Measurements from ENCODE around the gene PDHX.
A peak's percentile ranks its signal among the peaks of the same experiment; 100 is the strongest.

The PDHX gene

DNA sequence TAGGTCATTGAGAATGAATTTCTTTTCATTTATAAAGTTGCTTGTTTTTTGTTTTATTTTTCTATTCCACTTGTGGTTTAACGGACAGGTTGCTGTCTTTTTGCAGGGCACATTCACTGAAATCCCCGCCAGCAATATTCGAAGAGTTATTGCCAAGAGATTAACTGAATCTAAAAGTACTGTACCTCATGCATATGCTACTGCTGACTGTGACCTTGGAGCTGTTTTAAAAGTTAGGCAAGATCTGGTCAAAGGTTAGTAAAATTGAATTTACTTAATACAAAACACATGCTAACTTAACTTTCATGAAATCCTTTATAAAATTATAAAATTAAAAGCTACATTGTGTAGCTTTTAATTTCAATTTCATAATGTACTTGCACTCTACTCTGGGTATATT lies 53.6 kb downstream of the PDHX start:
- ATAC-seq = no peak
- TF ChIP-seq SNAI2 (CRISPR knock-in tag; IDR thresholded peaks at IDR 0.05) (no peak), ZFP3 (CRISPR knock-in tag; IDR thresholded peaks at IDR 0.05) (no peak), ZFP30 (CRISPR knock-in tag; IDR thresholded peaks at IDR 0.05) (no peak), CSDC2 (CRISPR knock-in tag; IDR thresholded peaks at IDR 0.05) (no peak), RARB (CRISPR knock-in tag; IDR thresholded peaks at IDR 0.05) (no peak), ISL1 (CRISPR knock-in tag; IDR thresholded peaks at IDR 0.05) (no peak), BACH2 (CRISPR knock-in tag; IDR thresholded peaks at IDR 0.05; ENCODE audit: borderline replicate concordance) (no peak), ESRRG (CRISPR knock-in tag; IDR thresholded peaks at IDR 0.05) (no peak), ARNTL (CRISPR knock-in tag; IDR thresholded peaks at IDR 0.05; ENCODE audit: borderline replicate concordance, low read depth) (no peak), ZC3H10 (CRISPR knock-in tag; IDR thresholded peaks at IDR 0.05) (no peak), TCF4 (CRISPR knock-in tag; IDR thresholded peaks at IDR 0.05; ENCODE audit: borderline replicate concordance) (no peak), PPARA (CRISPR knock-in tag; IDR thresholded peaks at IDR 0.05; ENCODE audit: borderline replicate concordance) (no peak), TSHZ2 (CRISPR knock-in tag; IDR thresholded peaks at IDR 0.05) (no peak), ZNF8 (CRISPR knock-in tag; IDR thresholded peaks at IDR 0.05) (no peak), CREB5 (CRISPR knock-in tag; IDR thresholded peaks at IDR 0.05; ENCODE audit: low read depth) (no peak)
- TF ChIP-seq, protein P1, sequence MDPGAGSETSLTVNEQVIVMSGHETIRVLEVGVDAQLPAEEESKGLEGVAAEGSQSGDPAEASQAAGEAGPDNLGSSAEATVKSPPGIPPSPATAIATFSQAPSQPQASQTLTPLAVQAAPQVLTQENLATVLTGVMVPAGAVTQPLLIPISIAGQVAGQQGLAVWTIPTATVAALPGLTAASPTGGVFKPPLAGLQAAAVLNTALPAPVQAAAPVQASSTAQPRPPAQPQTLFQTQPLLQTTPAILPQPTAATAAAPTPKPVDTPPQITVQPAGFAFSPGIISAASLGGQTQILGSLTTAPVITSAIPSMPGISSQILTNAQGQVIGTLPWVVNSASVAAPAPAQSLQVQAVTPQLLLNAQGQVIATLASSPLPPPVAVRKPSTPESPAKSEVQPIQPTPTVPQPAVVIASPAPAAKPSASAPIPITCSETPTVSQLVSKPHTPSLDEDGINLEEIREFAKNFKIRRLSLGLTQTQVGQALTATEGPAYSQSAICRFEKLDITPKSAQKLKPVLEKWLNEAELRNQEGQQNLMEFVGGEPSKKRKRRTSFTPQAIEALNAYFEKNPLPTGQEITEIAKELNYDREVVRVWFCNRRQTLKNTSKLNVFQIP (CRISPR knock-in tag; IDR thresholded peaks at IDR 0.05; ENCODE audit: borderline replicate concordance, low read depth) = no peak
- TF ChIP-seq, protein P2, sequence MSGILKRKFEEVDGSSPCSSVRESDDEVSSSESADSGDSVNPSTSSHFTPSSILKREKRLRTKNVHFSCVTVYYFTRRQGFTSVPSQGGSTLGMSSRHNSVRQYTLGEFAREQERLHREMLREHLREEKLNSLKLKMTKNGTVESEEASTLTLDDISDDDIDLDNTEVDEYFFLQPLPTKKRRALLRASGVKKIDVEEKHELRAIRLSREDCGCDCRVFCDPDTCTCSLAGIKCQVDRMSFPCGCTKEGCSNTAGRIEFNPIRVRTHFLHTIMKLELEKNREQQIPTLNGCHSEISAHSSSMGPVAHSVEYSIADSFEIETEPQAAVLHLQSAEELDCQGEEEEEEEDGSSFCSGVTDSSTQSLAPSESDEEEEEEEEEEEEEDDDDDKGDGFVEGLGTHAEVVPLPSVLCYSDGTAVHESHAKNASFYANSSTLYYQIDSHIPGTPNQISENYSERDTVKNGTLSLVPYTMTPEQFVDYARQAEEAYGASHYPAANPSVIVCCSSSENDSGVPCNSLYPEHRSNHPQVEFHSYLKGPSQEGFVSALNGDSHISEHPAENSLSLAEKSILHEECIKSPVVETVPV (CRISPR knock-in tag; IDR thresholded peaks at IDR 0.05) = no peak
- TF ChIP-seq, protein P3, sequence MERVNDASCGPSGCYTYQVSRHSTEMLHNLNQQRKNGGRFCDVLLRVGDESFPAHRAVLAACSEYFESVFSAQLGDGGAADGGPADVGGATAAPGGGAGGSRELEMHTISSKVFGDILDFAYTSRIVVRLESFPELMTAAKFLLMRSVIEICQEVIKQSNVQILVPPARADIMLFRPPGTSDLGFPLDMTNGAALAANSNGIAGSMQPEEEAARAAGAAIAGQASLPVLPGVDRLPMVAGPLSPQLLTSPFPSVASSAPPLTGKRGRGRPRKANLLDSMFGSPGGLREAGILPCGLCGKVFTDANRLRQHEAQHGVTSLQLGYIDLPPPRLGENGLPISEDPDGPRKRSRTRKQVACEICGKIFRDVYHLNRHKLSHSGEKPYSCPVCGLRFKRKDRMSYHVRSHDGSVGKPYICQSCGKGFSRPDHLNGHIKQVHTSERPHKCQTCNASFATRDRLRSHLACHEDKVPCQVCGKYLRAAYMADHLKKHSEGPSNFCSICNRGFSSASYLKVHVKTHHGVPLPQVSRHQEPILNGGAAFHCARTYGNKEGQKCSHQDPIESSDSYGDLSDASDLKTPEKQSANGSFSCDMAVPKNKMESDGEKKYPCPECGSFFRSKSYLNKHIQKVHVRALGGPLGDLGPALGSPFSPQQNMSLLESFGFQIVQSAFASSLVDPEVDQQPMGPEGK (CRISPR knock-in tag; IDR thresholded peaks at IDR 0.05; ENCODE audit: borderline replicate concordance) = no peak

GRCh38 chr11:34970480-34970879 lies 54.1 kb downstream of the PDHX start:
- no peak for TF ChIP-seq TCF4 (CRISPR knock-in tag; IDR thresholded peaks at IDR 0.05; ENCODE audit: borderline replicate concordance)
- no peak for ATAC-seq

DNA sequence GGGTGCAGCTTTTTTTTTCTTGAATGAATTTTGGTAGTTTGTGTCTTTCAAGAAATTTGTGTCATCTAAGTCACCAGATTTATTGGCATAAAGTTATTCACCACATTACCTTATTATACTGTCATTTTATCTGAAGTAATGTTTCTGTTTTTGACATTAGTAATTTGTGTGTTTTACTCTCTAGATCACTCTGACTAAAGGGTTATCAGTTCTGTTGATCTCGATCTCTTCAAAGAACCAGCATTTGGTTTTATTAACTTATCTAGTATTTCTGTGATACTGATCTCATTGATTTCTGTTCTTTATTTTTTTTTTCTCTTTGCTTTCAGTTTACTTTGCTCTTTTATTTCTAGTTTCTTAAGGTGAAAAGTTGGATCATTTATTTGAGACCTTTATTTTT lies 55.5 kb downstream of the PDHX start:
- no peak for ATAC-seq
- TF ChIP-seq GLIS3 (CRISPR knock-in tag; IDR thresholded peaks at IDR 0.05) (no peak), ISL1 (CRISPR knock-in tag; IDR thresholded peaks at IDR 0.05) (peak; percentile 34; the same call in 1 of the 2 replicates), ZNF8 (CRISPR knock-in tag; IDR thresholded peaks at IDR 0.05) (no peak)

- no peak for ATAC-seq
- TF ChIP-seq GLIS3 (CRISPR knock-in tag; IDR thresholded peaks at IDR 0.05) (no peak), ZFP3 (CRISPR knock-in tag; IDR thresholded peaks at IDR 0.05) (no peak), SNAI2 (CRISPR knock-in tag; IDR thresholded peaks at IDR 0.05) (no peak), TOX (CRISPR knock-in tag; IDR thresholded peaks at IDR 0.05; ENCODE audit: borderline replicate concordance) (no peak), ZNF565 (CRISPR knock-in tag; conservative IDR thresholded peaks at IDR 0.05; ENCODE audit: low read depth) (no peak), TSHZ2 (CRISPR knock-in tag; IDR thresholded peaks at IDR 0.05) (no peak), TCF4 (CRISPR knock-in tag; IDR thresholded peaks at IDR 0.05; ENCODE audit: borderline replicate concordance) (no peak), RARB (CRISPR knock-in tag; IDR thresholded peaks at IDR 0.05) (no peak), ZNF8 (CRISPR knock-in tag; IDR thresholded peaks at IDR 0.05) (no peak), ARNTL (CRISPR knock-in tag; IDR thresholded peaks at IDR 0.05; ENCODE audit: borderline replicate concordance, low read depth) (no peak)
- TF ChIP-seq, protein P2 (CRISPR knock-in tag; IDR thresholded peaks at IDR 0.05) = no peak
Measured at GRCh38 chr11:34972366-34972765, 55.9 kb downstream of the PDHX start.
